Nephron progenitor cell (in vitro differentiated cells): ENCODE measurements around the gene CRHR2.
A peak's percentile ranks its signal among the peaks of the same experiment; 100 is the strongest.

Source experiments
- DNase-seq: peaks from one replicate; pipeline ENCODE4 v3.0.0; 2021
- H3K27ac Mint-ChIP-seq: 2 replicates; pipeline ENCODE4 v1.8.0; 2021; ENCODE audit warnings: mild to moderate bottlenecking, moderate library complexity, mixed read lengths
- H3K27me3 Mint-ChIP-seq: 2 replicates; pipeline ENCODE4 v1.8.0; 2021; ENCODE audit warnings: mild to moderate bottlenecking, low read depth, mixed read lengths; ENCODE audit not compliant: poor library complexity
- H3K36me3 Mint-ChIP-seq: 2 replicates; pipeline ENCODE4 v1.8.0; 2021; ENCODE audit warnings: low read depth, mixed read lengths
- H3K4me1 Mint-ChIP-seq: 2 replicates; pipeline ENCODE4 v1.8.0; 2021; ENCODE audit warnings: mixed read lengths
- H3K4me3 Mint-ChIP-seq: 2 replicates; pipeline ENCODE4 v1.8.0; 2021; ENCODE audit warnings: mild to moderate bottlenecking, moderate library complexity, mixed read lengths
- H3K9me3 Mint-ChIP-seq: 2 replicates; pipeline ENCODE4 v1.8.0; 2021; ENCODE audit warnings: mild to moderate bottlenecking, moderate library complexity, mixed read lengths
- CTCF ChIP-seq: fragments of 200-600 bp; sonication (generic); IDR thresholded peaks from 2 replicates; pipeline ENCODE4 v1.5.0; 2021; ENCODE audit warnings: antibody characterized with exemption

CRHR2 gene

DNA sequence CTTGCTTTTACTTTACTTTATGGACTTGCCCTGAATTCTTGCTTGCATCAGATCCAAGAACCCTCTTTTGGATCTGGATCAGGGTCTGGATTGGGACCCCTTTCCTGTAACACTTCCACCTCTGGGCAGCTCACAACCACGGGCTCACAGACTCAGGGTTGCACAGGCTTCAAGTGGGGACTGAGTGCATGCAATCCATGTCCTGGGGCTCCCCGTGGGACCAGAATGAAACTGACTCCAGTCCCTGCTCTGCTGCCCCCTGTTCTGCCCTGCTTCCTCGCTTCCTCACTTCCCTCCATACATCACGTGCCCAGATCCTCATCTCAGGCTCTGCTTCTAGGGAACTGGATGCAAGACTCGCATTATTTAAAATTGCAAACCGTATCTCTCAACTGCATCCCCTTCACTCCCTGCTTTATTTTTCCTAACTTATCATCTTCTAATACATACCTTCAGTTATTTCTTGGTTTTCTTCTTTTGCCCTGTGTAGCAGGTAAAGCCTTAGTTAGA, 46.4 kb upstream of the CRHR2 start:
- no peak for TF ChIP-seq CTCF
- Mint-ChIP-seq H3K27me3 (peaks cover 23% of the 10 kb centered on the region), H3K4me3 (no peak overlapping the region)

DNA sequence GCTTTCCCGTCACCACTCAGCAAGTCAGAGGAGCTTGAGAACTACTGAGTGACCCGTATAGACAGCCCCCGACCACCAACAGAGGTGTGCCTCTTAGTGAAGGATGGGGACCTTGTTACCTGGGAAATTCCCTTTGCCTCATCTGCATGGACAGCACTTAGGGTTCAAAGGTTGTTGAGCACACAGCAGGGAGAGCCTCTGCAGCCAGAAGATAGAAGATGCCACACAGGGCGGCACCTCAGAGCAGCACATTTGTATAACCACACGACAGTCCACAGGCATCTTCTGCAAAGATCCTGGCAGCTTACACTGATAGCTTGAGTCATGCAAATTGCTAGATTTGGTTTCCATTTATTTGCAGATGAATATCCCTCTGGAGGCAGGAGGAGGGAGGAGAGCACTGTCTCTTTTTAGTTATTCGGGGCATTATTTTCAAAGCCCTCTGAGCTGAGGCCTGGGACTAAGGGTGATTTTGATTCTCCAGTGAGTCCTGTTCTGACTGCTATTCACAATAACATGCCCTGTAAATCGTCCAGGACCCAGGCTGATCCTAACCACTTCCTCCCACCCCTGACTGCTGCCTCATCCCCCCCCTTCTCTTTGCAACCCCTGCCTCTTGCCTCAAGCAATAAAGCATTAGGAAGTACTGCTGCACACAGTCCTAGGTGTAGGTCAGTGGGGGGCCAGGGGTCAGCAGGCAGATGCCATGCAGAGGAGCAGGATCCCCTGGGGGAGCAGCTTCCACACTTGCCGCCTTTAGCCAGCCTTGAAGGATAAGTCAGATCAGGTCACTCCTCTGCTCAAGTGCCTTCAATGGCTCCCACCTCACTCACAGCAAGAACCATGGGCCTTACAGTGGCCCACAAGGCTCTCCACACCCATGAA, 45.0 kb upstream of the CRHR2 start:
- no peak for DNase-seq
- no peak overlapping the region for H3K4me3 Mint-ChIP-seq

More for the DNA sequence above, 46.4 kb upstream of the CRHR2 start:
- no peak for DNase-seq
- Mint-ChIP-seq H3K36me3 (no peaks in the 10 kb centered on the region), H3K27ac (peak overlapping the region; percentile 6), H3K9me3 (no peaks in the 10 kb centered on the region), H3K4me1 (peaks cover 41% of the 10 kb centered on the region)

DNA sequence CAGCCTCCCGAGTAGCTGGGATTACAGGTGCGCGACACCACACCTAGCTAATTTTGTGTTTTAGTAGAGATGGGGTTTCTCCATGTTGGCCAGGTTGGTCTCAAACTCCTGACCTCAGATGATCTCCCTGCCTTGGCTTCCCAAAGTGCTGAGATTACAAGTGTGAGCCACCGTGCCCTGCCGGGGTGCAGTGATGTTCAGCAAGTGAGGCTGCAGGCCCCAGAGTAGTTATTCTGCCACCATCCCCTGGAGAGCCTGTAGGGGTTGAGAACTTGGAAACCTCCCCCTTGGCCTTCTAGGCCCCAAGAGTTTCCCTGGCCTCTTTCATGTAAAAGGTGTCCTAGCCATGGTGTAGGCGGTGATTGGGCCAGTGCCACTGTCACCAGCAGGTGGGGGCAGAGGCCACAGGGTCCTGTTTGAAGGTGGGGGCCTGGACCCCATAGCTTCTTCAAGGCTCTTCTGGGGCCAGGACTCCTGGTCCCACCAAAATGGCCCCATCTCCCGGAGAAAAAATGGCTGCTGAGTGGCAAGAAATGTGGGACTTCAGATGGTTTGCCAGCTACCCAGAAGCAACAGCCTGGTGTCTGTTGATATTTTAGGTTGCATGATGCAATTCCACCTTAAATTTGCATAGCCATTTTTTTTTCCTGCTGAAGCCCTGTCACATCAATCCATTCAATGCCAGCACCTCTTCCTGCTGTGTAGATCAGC, 44.2 kb upstream of the CRHR2 start:
- DNase-seq, result no peak
- Mint-ChIP-seq H3K4me3 (no peak overlapping the region), H3K4me1 (peaks cover 33% of the 10 kb centered on the region), H3K27ac (peak overlapping the region; percentile 68), H3K27me3 (peaks cover 17% of the 10 kb centered on the region), H3K36me3 (no peaks in the 10 kb centered on the region), H3K9me3 (no peaks in the 10 kb centered on the region)
- TF ChIP-seq CTCF, result no peak

More for the DNA sequence above, 45.0 kb upstream of the CRHR2 start:
- Mint-ChIP-seq H3K4me1 (peaks cover 41% of the 10 kb centered on the region), H3K36me3 (no peaks in the 10 kb centered on the region), H3K9me3 (no peaks in the 10 kb centered on the region), H3K27me3 (peaks cover 18% of the 10 kb centered on the region), H3K27ac (peak overlapping the region; percentile 70)
- no peak for TF ChIP-seq CTCF

GRCh38 chr7:30723776-30724175, 41.5 kb upstream of the CRHR2 start:
- H3K4me3 Mint-ChIP-seq, result no peak overlapping the region
- H3K9me3 Mint-ChIP-seq, result peaks cover 19% of the 10 kb centered on the region
- H3K4me1 Mint-ChIP-seq, result peaks cover 27% of the 10 kb centered on the region
- no peak for DNase-seq
- peaks cover 16% of the 10 kb centered on the region for H3K27me3 Mint-ChIP-seq
- no peak overlapping the region for H3K27ac Mint-ChIP-seq
- peaks cover 18% of the 10 kb centered on the region for H3K36me3 Mint-ChIP-seq
- no peak for TF ChIP-seq CTCF

GRCh38 chr7:30722671-30723070, 40.4 kb upstream of the CRHR2 start:
- H3K27me3 Mint-ChIP-seq, result peaks cover 20% of the 10 kb centered on the region
- H3K9me3 Mint-ChIP-seq, result peaks cover 30% of the 10 kb centered on the region
- no peak for TF ChIP-seq CTCF
- DNase-seq, result no peak
- peaks cover 17% of the 10 kb centered on the region for H3K4me1 Mint-ChIP-seq
- H3K4me3 Mint-ChIP-seq, result no peak overlapping the region
- peaks cover 29% of the 10 kb centered on the region for H3K36me3 Mint-ChIP-seq
- no peak overlapping the region for H3K27ac Mint-ChIP-seq
